ENCODE measurements around the gene STARD3. TPM values are rescaled to one million over a fixed set of nuclear protein-coding genes. Genes with fewer than 3 reads are reported as not detected.

STARD3 gene
- total and polyA plus RNA-seq, 2 of the 13 experiments (the other 11 are each of a cell fraction or from before 2014, with no cell fraction given): 34.6 to 100 TPM

DNA sequence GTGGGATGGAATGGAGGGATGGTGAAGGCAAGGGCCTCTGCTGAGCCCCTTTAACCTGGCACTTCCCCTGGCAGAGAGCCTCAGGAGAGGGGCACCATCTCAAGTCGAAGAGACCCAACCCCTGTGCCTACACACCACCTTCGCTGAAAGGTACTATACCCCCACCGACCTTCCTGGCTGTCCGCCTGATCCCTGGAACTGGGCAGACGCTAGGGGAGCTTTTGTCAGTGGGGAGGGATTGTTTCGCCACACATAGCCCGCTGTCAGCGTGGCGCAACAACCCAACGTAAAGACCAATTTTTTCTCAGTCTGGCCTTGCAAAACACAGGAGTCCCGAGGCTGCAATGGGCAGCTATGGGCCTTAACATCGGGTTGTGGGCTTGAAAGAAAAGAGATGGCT, 7.0 kb upstream of the STARD3 start (continued):
- TF ChIP-seq, protein P1, sequence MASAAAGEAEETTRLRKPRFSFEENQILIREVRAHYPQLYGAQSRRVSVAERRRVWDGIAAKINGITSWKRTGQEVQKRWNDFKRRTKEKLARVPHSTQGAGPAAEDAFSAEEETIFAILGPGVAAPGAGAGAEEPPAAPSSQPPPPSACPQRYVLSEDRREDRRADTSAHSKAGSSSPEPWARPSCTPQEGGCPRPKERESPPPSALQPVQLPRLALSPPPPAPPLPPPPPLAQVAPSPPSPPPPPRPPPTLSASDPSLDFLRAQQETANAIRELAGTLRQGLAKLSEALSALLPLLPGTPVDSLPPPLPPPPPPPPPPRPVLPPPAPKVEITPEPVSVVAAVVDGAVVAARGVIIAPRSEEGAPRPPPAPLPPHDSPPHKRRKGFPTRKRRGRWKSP (CRISPR knock-in tag; IDR thresholded peaks at IDR 0.05): 0 out of 2 replicates have a peak, but pooled peaks have one; percentile 47
- TF ChIP-seq SAP130 (CRISPR knock-in tag; IDR thresholded peaks at IDR 0.05; ENCODE audit: low read depth) (peak; percentile 46), ELF1 (CRISPR knock-in tag; IDR thresholded peaks at IDR 0.05) (no peak), ZNF484 (CRISPR knock-in tag; IDR thresholded peaks at IDR 0.05; ENCODE audit: borderline replicate concordance, low read depth) (no peak), ATF1 (CRISPR knock-in tag; IDR thresholded peaks at IDR 0.05) (no peak), ZFP37 (CRISPR knock-in tag; IDR thresholded peaks at IDR 0.05; ENCODE audit: borderline replicate concordance) (no peak), PHF5A (CRISPR knock-in tag; IDR thresholded peaks at IDR 0.05; ENCODE audit: low read depth, unreplicated experiment) (no peak), NFE2 (CRISPR knock-in tag; IDR thresholded peaks at IDR 0.05) (no peak), MAZ (IDR thresholded peaks at IDR 0.05; ENCODE audit: borderline replicate concordance, low read depth, low read length) (no peak), MAZ (CRISPR knock-in tag; IDR thresholded peaks at IDR 0.05; ENCODE audit: low read depth) (peak; percentile 43; the same call in 1 of the 2 replicates), ZNF350 (CRISPR knock-in tag; IDR thresholded peaks at IDR 0.05; ENCODE audit: borderline replicate concordance, low read depth) (peak; percentile 69; the same call in 1 of the 2 replicates), ZNF20 (CRISPR knock-in tag; IDR thresholded peaks at IDR 0.05) (no peak), ZNF30 (CRISPR knock-in tag; IDR thresholded peaks at IDR 0.05) (no peak), ZNF12 (CRISPR knock-in tag; IDR thresholded peaks at IDR 0.05) (no peak), MAFK (conservative IDR thresholded peaks at IDR 0.05 in 1 of 2, IDR thresholded peaks at IDR 0.05 in 1 of 2; ENCODE audit: low read length in 2 of 2) (no peak), MIER2 (CRISPR knock-in tag; IDR thresholded peaks at IDR 0.05) (0 out of 2 replicates have a peak, but pooled peaks have one; percentile 29), HNRNPLL (IDR thresholded peaks at IDR 0.05; ENCODE audit: low read depth, low read length, poor library complexity, severe bottlenecking) (peak; percentile 50), ZNF253 (CRISPR knock-in tag; IDR thresholded peaks at IDR 0.05; ENCODE audit: borderline replicate concordance) (no peak), POLR2AphosphoS2 (IDR thresholded peaks at IDR 0.05; ENCODE audit: low read depth, low read length) (no peak), ZNF672 (CRISPR knock-in tag; IDR thresholded peaks at IDR 0.05) (no peak), RAD51 (IDR thresholded peaks at IDR 0.05; ENCODE audit: borderline replicate concordance) (no peak)
- TF ChIP-seq, protein P2, sequence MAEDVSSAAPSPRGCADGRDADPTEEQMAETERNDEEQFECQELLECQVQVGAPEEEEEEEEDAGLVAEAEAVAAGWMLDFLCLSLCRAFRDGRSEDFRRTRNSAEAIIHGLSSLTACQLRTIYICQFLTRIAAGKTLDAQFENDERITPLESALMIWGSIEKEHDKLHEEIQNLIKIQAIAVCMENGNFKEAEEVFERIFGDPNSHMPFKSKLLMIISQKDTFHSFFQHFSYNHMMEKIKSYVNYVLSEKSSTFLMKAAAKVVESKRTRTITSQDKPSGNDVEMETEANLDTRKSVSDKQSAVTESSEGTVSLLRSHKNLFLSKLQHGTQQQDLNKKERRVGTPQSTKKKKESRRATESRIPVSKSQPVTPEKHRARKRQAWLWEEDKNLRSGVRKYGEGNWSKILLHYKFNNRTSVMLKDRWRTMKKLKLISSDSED (CRISPR knock-in tag; IDR thresholded peaks at IDR 0.05): peak; percentile 34; the same call in 1 of the 2 replicates
- TF ChIP-seq, protein P3, sequence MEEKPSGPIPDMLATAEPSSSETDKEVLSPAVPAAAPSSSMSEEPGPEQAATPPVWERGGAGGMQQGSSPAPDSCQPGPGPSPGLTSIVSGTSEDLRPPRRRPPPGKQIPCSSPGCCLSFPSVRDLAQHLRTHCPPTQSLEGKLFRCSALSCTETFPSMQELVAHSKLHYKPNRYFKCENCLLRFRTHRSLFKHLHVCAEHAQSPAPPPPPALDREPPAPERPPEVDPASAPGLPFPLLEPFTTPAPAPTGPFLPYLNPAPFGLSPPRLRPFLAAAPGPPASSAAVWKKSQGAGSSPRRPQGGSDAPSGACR (CRISPR knock-in tag; IDR thresholded peaks at IDR 0.05): no peak
- TF ChIP-seq, protein P4, sequence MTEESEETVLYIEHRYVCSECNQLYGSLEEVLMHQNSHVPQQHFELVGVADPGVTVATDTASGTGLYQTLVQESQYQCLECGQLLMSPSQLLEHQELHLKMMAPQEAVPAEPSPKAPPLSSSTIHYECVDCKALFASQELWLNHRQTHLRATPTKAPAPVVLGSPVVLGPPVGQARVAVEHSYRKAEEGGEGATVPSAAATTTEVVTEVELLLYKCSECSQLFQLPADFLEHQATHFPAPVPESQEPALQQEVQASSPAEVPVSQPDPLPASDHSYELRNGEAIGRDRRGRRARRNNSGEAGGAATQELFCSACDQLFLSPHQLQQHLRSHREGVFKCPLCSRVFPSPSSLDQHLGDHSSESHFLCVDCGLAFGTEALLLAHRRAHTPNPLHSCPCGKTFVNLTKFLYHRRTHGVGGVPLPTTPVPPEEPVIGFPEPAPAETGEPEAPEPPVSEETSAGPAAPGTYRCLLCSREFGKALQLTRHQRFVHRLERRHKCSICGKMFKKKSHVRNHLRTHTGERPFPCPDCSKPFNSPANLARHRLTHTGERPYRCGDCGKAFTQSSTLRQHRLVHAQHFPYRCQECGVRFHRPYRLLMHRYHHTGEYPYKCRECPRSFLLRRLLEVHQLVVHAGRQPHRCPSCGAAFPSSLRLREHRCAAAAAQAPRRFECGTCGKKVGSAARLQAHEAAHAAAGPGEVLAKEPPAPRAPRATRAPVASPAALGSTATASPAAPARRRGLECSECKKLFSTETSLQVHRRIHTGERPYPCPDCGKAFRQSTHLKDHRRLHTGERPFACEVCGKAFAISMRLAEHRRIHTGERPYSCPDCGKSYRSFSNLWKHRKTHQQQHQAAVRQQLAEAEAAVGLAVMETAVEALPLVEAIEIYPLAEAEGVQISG (CRISPR knock-in tag; IDR thresholded peaks at IDR 0.05): peak; percentile 8; the same call in 1 of the 2 replicates

Data from HepG2 (cell line).